SK-N-SH treated with all-trans-retinoic acid at 6 μM for 48 hours (cell line): ENCODE results near the gene GRIK4.
A peak's percentile ranks its signal among the peaks of the same experiment; 100 is the strongest.

Experiments used
- ATAC-seq: fragments of 200-7000 bp; cut with Tn5 transposase; 3 replicates; pipeline ENCODE4 v1.9.1; 2020; ENCODE audit warnings: mild to moderate bottlenecking, moderate library complexity
- ARNTL ChIP-seq: fragments of 450-650 bp; formaldehyde crosslinking; IDR thresholded peaks from 2 replicates; pipeline ENCODE4 v1.5.0; 2020; ENCODE audit warnings: low read depth, mild to moderate bottlenecking, moderate library complexity, borderline replicate concordance
- BACH2 ChIP-seq: fragments of 250-450 bp; sonication (Bioruptor Pico); IDR thresholded peaks from 2 replicates; pipeline ENCODE4 v1.9.0; 2021; ENCODE audit warnings: mild to moderate bottlenecking, borderline replicate concordance
- CSRNP3 ChIP-seq: fragments of 250-450 bp; sonication (Bioruptor Pico); IDR thresholded peaks from 2 replicates; pipeline ENCODE4 v1.5.1; 2021; ENCODE audit warnings: mild to moderate bottlenecking, moderate library complexity
- ESRRG ChIP-seq: fragments of 250-450 bp; sonication (Bioruptor Pico); IDR thresholded peaks from 2 replicates; pipeline ENCODE4 v1.6.1; 2021; ENCODE audit warnings: mild to moderate bottlenecking
- GLIS3 ChIP-seq: fragments of 250-450 bp; sonication (Bioruptor Pico); IDR thresholded peaks from 2 replicates; pipeline ENCODE4 v1.5.0; 2020; ENCODE audit warnings: mild to moderate bottlenecking, moderate library complexity
- ISL1 ChIP-seq: fragments of 250-450 bp; sonication (Bioruptor Pico); IDR thresholded peaks from 2 replicates; pipeline ENCODE4 v2.1.2; 2022; ENCODE audit warnings: mild to moderate bottlenecking, moderate library complexity
- PATZ1 ChIP-seq: fragments of 250-450 bp; sonication (Bioruptor Pico); IDR thresholded peaks from 2 replicates; pipeline ENCODE4 v1.8.0; 2020; ENCODE audit warnings: mild to moderate bottlenecking, moderate library complexity, borderline replicate concordance
- PPARA ChIP-seq: fragments of 250-450 bp; sonication (Bioruptor Pico); IDR thresholded peaks from 2 replicates; pipeline ENCODE4 v1.5.0; 2020; ENCODE audit warnings: mild to moderate bottlenecking, borderline replicate concordance
- RARB ChIP-seq: fragments of 250-450 bp; sonication (Bioruptor Pico); IDR thresholded peaks from 2 replicates; pipeline ENCODE4 v1.8.0; 2021; ENCODE audit warnings: mild to moderate bottlenecking, moderate library complexity
- TCF4 ChIP-seq: fragments of 250-450 bp; sonication (Bioruptor Pico); IDR thresholded peaks from 2 replicates; pipeline ENCODE4 v1.8.0; 2021; ENCODE audit warnings: mild to moderate bottlenecking, moderate library complexity, borderline replicate concordance
- TOX ChIP-seq: fragments of 250-450 bp; sonication (Bioruptor Pico); IDR thresholded peaks from 2 replicates; pipeline ENCODE4 v1.8.0; 2021; ENCODE audit warnings: mild to moderate bottlenecking, moderate library complexity, borderline replicate concordance
- TSHZ2 ChIP-seq: fragments of 250-450 bp; sonication (Bioruptor Pico); IDR thresholded peaks from 2 replicates; pipeline ENCODE4 v1.5.0; 2020; ENCODE audit warnings: mild to moderate bottlenecking, moderate library complexity
- ZC3H10 ChIP-seq: fragments of 250-450 bp; sonication (Bioruptor Pico); IDR thresholded peaks from 2 replicates; pipeline ENCODE4 v1.5.1; 2021; ENCODE audit warnings: mild to moderate bottlenecking, moderate library complexity
- ZFP3 ChIP-seq: fragments of 250-450 bp; sonication (Bioruptor Pico); IDR thresholded peaks from 2 replicates; pipeline ENCODE4 v1.5.0; 2020; ENCODE audit warnings: mild to moderate bottlenecking, moderate library complexity
- ZFP30 ChIP-seq: fragments of 450-650 bp; formaldehyde crosslinking; IDR thresholded peaks from 2 replicates; pipeline ENCODE4 v1.5.0; 2022; ENCODE audit warnings: mild to moderate bottlenecking, moderate library complexity
- ZNF565 ChIP-seq: fragments of 450-650 bp; formaldehyde crosslinking; conservative IDR thresholded peaks from 2 replicates; pipeline ENCODE4 v1.5.0; 2020; ENCODE audit warnings: low read depth, mild to moderate bottlenecking, moderate library complexity
- ZNF70 ChIP-seq: fragments of 450-650 bp; formaldehyde crosslinking; IDR thresholded peaks from 2 replicates; pipeline ENCODE4 v1.5.0; 2020; ENCODE audit warnings: mild to moderate bottlenecking, moderate library complexity
- ZNF8 ChIP-seq: fragments of 450-650 bp; formaldehyde crosslinking; IDR thresholded peaks from 2 replicates; pipeline ENCODE4 v1.5.0; 2020; ENCODE audit warnings: mild to moderate bottlenecking, moderate library complexity
- TF ChIP-seq, protein P1 (sequence below): fragments of 250-450 bp; sonication (Bioruptor Pico); IDR thresholded peaks from 2 replicates; pipeline ENCODE4 v1.8.0; 2021; ENCODE audit warnings: low read depth, mild to moderate bottlenecking, moderate library complexity, borderline replicate concordance
- TF ChIP-seq, protein P2 (sequence below): fragments of 250-450 bp; sonication (Bioruptor Pico); IDR thresholded peaks from 2 replicates; pipeline ENCODE4 v1.5.1; 2020; ENCODE audit warnings: low read depth, mild to moderate bottlenecking, moderate library complexity

Gene GRIK4

DNA sequence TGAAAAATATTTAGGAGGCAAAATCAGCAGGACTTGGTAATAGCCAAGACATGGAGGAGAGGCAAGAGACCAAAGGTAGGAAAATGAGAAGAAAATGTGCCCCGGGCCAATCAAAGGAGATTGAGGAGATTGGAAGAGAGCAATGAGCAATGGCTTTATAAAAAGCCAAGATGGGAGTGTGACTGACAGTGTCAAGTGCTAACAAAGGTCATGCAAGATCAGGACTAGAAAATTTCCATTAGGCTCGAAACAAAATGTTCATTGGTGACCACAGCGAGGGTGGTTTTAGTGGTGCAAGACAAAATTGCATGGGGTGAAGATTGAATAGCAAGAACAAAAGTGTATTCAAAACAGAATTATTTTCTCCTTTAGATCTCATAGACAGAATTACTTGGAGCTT is 467.2 kb downstream of the GRIK4 start:
- TF ChIP-seq BACH2 (CRISPR knock-in tag) (no peak), ZFP30 (no peak), ZNF8 (CRISPR knock-in tag) (no peak), CSRNP3 (no peak), GLIS3 (CRISPR knock-in tag) (no peak)
- TF ChIP-seq, protein P1, sequence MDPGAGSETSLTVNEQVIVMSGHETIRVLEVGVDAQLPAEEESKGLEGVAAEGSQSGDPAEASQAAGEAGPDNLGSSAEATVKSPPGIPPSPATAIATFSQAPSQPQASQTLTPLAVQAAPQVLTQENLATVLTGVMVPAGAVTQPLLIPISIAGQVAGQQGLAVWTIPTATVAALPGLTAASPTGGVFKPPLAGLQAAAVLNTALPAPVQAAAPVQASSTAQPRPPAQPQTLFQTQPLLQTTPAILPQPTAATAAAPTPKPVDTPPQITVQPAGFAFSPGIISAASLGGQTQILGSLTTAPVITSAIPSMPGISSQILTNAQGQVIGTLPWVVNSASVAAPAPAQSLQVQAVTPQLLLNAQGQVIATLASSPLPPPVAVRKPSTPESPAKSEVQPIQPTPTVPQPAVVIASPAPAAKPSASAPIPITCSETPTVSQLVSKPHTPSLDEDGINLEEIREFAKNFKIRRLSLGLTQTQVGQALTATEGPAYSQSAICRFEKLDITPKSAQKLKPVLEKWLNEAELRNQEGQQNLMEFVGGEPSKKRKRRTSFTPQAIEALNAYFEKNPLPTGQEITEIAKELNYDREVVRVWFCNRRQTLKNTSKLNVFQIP (CRISPR knock-in tag), result no peak
- ATAC-seq, result no peak

GRCh38 chr11:120985718-120986569 is 474.4 kb downstream of the GRIK4 start:
- peak; percentile 98 for ATAC-seq

DNA sequence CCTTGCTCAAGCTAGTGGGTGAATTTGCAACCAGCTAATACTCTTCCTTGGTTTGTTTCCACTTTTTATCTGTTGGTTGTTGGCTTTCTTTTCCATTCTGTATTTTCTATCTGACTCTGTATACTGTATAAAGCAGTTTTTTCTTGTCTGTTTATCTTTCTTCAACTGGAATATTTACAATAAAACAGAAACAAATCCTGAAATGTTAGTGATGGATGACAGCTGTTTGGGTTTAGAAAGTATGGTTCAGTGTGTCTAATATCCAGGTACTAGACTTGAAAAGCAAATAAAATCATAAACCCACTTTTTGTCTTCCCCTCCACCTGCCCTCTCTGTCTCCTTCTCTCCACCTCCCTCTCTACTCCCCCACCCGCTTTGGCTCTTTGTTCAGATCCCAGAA is 477.1 kb downstream of the GRIK4 start:
- ATAC-seq, result no peak
- no peak for TF ChIP-seq ISL1 (CRISPR knock-in tag)
- TF ChIP-seq TOX (CRISPR knock-in tag), result no peak
- no peak for TF ChIP-seq ZNF565 (CRISPR knock-in tag)
- no peak for TF ChIP-seq PATZ1 (CRISPR knock-in tag)
- TF ChIP-seq ZNF70 (CRISPR knock-in tag), result no peak
- no peak for TF ChIP-seq ESRRG (CRISPR knock-in tag)
- TF ChIP-seq, protein P2, sequence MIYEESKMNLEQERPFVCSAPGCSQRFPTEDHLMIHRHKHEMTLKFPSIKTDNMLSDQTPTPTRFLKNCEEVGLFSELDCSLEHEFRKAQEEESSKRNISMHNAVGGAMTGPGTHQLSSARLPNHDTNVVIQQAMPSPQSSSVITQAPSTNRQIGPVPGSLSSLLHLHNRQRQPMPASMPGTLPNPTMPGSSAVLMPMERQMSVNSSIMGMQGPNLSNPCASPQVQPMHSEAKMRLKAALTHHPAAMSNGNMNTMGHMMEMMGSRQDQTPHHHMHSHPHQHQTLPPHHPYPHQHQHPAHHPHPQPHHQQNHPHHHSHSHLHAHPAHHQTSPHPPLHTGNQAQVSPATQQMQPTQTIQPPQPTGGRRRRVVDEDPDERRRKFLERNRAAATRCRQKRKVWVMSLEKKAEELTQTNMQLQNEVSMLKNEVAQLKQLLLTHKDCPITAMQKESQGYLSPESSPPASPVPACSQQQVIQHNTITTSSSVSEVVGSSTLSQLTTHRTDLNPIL (CRISPR knock-in tag), result no peak
- no peak for TF ChIP-seq RARB (CRISPR knock-in tag)
- TF ChIP-seq PPARA (CRISPR knock-in tag), result no peak
- no peak for TF ChIP-seq BACH2 (CRISPR knock-in tag)
- no peak for TF ChIP-seq TSHZ2 (CRISPR knock-in tag)
- no peak for TF ChIP-seq ZFP30
- no peak for TF ChIP-seq GLIS3 (CRISPR knock-in tag)
- TF ChIP-seq ZFP3 (CRISPR knock-in tag), result no peak
- TF ChIP-seq, protein P1 (CRISPR knock-in tag), result no peak
- no peak for TF ChIP-seq TCF4 (CRISPR knock-in tag)

More at GRCh38 chr11:120985718-120986569, 474.4 kb downstream of the GRIK4 start:
- no peak for TF ChIP-seq ZC3H10
- TF ChIP-seq ZNF565 (CRISPR knock-in tag), result no peak
- TF ChIP-seq RARB (CRISPR knock-in tag), result no peak
- no peak for TF ChIP-seq TCF4 (CRISPR knock-in tag)
- no peak for TF ChIP-seq ARNTL (CRISPR knock-in tag)
- TF ChIP-seq, protein P1 (CRISPR knock-in tag), result no peak
- no peak for TF ChIP-seq TOX (CRISPR knock-in tag)
- TF ChIP-seq, protein P2 (CRISPR knock-in tag), result no peak
- no peak for TF ChIP-seq BACH2 (CRISPR knock-in tag)
